HepG2 (cell line): Measurements from ENCODE around the gene KIF25. TPM values are rescaled to one million over a fixed set of nuclear protein-coding genes. Genes with fewer than 3 reads are reported as not detected.

Source experiments
- ATAC-seq: fragments of 200-7000 bp; cut with Tn5 transposase; 3 replicates; pipeline ENCODE4 v1.9.1; 2020; ENCODE audit warnings: mild to moderate bottlenecking, moderate library complexity
- BruUV-seq: library from RNA; stranded (reverse); fragments of 400-500 nt; replicated peaks from 2 replicates; lab custom pipeline; 2021; lab: Mats Ljungman, UMichigan
- CTCF ChIA-PET: fragments of 300-600 bp; formaldehyde crosslinking; extraction: SDS; loops from one replicate; lab custom pipeline; 2021; ENCODE audit warnings: low total read pairs, inconsistent platforms, low intra/inter-chr PET ratio; lab: Yijun Ruan, JAX
- POLR2A ChIA-PET: fragments of 350-600 bp; sonication (Branson Sonifier 250); formaldehyde crosslinking; loops from one replicate; lab custom pipeline; 2020; ENCODE audit warnings: antibody characterized with exemption, inconsistent platforms; lab: Yijun Ruan, JAX
- DNase-seq: peaks from one replicate; pipeline ENCODE4 v3.0.0-alpha.2; 2015; ENCODE audit warnings: low spot score
- FAIRE-seq: peaks from 3 replicates; lab custom pipeline; 2011; peaks lifted over from hg19 to GRCh38; lab: Jason Lieb, UNC
- H2AFZ ChIP-seq: one replicate; pipeline ENCODE4 v1.6.1; 2011; ENCODE audit warnings: low read length, inconsistent platforms
- H3K27ac ChIP-seq: fragments of 300-600 bp; 3 replicates; pipeline ENCODE4 v1.8.0; 2011; ENCODE audit warnings: mixed run types, mild to moderate bottlenecking, mixed read lengths, low read length, inconsistent platforms; ENCODE audit not compliant: insufficient read depth; ENCODE audit errors: extremely low read length
- H3K27me3 ChIP-seq, 2 experiments: fragments of 200-600 bp in 1 of 2; 2 replicates in 1 of 2; 3 replicates in 1 of 2; pipeline versions ENCODE4 v1.6.0 to v1.8.0; 2011; ENCODE audit warnings: low read length in 2 of 2, mild to moderate bottlenecking in 2 of 2, moderate library complexity in 2 of 2, inconsistent platforms in 1 of 2; ENCODE audit not compliant: insufficient read depth in 2 of 2, control insufficient read depth in 1 of 2
- H3K36me3 ChIP-seq, 2 experiments: fragments of 200-600 bp in 1 of 2; replicated peaks in 1 of 2; 2 replicates in 1 of 2; 3 replicates in 1 of 2; pipeline versions ENCODE4 v1.5.1 to v1.8.0; 2011; ENCODE audit warnings: low read length in 2 of 2, inconsistent platforms in 1 of 2; ENCODE audit not compliant: insufficient read depth in 2 of 2, control insufficient read depth in 1 of 2
- H3K4me1 ChIP-seq: 2 replicates; pipeline ENCODE4 v1.5.1; 2012; ENCODE audit warnings: low read length, inconsistent platforms; ENCODE audit not compliant: insufficient read depth
- H3K4me2 ChIP-seq: 2 replicates; pipeline ENCODE4 v1.6.0; 2011; ENCODE audit warnings: low read depth, low read length, inconsistent platforms
- H3K4me3 ChIP-seq, 3 experiments: fragments of 200-600 bp in 1 of 3; sonication (generic), shearing (Covaris generic) in 1 of 3; replicated peaks in 1 of 3; 2 replicates each; pipeline ENCODE4 v1.5.1; 2011 to 2016; ENCODE audit warnings: low read length in 3 of 3, inconsistent platforms in 2 of 3, low read depth in 2 of 3, mild to moderate bottlenecking in 2 of 3, control low read depth in 1 of 3, mixed read lengths in 1 of 3; ENCODE audit not compliant: insufficient read depth in 1 of 3
- H3K79me2 ChIP-seq: one replicate; pipeline ENCODE4 v1.6.1; 2011; ENCODE audit warnings: low read length, inconsistent platforms; ENCODE audit not compliant: insufficient read depth
- H3K9ac ChIP-seq: 2 replicates; pipeline ENCODE4 v1.6.0; 2011; ENCODE audit warnings: mild to moderate bottlenecking, low read depth, low read length, inconsistent platforms; ENCODE audit not compliant: insufficient read depth
- H3K9me3 ChIP-seq: 2 replicates; pipeline ENCODE4 v1.5.1; 2012; ENCODE audit warnings: mild to moderate bottlenecking, low read length
- H4K20me1 ChIP-seq: 2 replicates; pipeline ENCODE4 v1.6.0; 2011; ENCODE audit warnings: inconsistent platforms, mild to moderate bottlenecking, low read length, moderate library complexity; ENCODE audit not compliant: insufficient read depth
- ATM ChIP-seq: fragments of 450-650 bp; IDR thresholded peaks from 2 replicates; pipeline ENCODE4 v1.7.1; 2017; ENCODE audit warnings: mild to moderate bottlenecking, borderline replicate concordance
- CEBPB ChIP-seq: IDR thresholded peaks from 2 replicates; pipeline ENCODE4 v1.6.1; 2011; ENCODE audit warnings: low read depth, low read length, improper control_type of control experiment, borderline replicate concordance
- GATA4 ChIP-seq: sonication (generic); IDR thresholded peaks from 2 replicates; pipeline ENCODE4 v1.6.1; 2016; ENCODE audit warnings: antibody characterized with exemption, low read depth, borderline replicate concordance
- HHEX ChIP-seq: IDR thresholded peaks from 2 replicates; pipeline ENCODE4 v1.6.1; 2016; ENCODE audit warnings: control low read depth
- IRF2 ChIP-seq: IDR thresholded peaks from 2 replicates; pipeline ENCODE4 v1.6.1; 2018; ENCODE audit warnings: missing genetic modification reagents, missing compliant biosample characterization
- MAFG ChIP-seq: sonication (generic); formaldehyde crosslinking; IDR thresholded peaks from 2 replicates; pipeline ENCODE4 v1.5.1; 2020; ENCODE audit warnings: mild to moderate bottlenecking, missing genetic modification reagents
- MIER3 ChIP-seq: IDR thresholded peaks from 2 replicates; pipeline ENCODE4 v1.6.1; 2016; ENCODE audit warnings: missing compliant biosample characterization, borderline replicate concordance
- NFE2 ChIP-seq: sonication (generic); formaldehyde crosslinking; IDR thresholded peaks from 2 replicates; pipeline ENCODE4 v1.4.0; 2020; ENCODE audit warnings: missing genetic modification reagents
- U2AF1 ChIP-seq: fragments of 200-400 bp; formaldehyde crosslinking; optimal IDR thresholded peaks from 2 replicates; pipeline ENCODE3; 2017; ENCODE audit warnings: mild to moderate bottlenecking, low read depth, low read length
- ZFYVE20 ChIP-seq: sonication (generic); formaldehyde crosslinking; IDR thresholded peaks from 2 replicates; pipeline ENCODE4 v1.8.0; 2023; ENCODE audit warnings: low read depth, mild to moderate bottlenecking, moderate library complexity, missing genetic modification reagents, borderline replicate concordance
- ZKSCAN8 ChIP-seq: IDR thresholded peaks from 2 replicates; pipeline ENCODE4 v1.6.1; 2016; ENCODE audit warnings: borderline replicate concordance, missing genetic modification reagents, missing compliant biosample characterization
- ZNF180 ChIP-seq: sonication (generic); formaldehyde crosslinking; IDR thresholded peaks from 2 replicates; pipeline ENCODE4 v1.4.0; 2020; ENCODE audit warnings: low read depth, missing genetic modification reagents, borderline replicate concordance
- ZNF274 ChIP-seq: sonication (generic); formaldehyde crosslinking; IDR thresholded peaks from 2 replicates; pipeline ENCODE4 v1.5.1; 2020; ENCODE audit warnings: mild to moderate bottlenecking, missing genetic modification reagents
- ZNF547 ChIP-seq: sonication (generic); formaldehyde crosslinking; IDR thresholded peaks from 2 replicates; pipeline ENCODE4 v1.5.1; 2020; ENCODE audit warnings: mild to moderate bottlenecking, missing genetic modification reagents
- ZNF703 ChIP-seq: sonication (generic); formaldehyde crosslinking; IDR thresholded peaks from 2 replicates; pipeline ENCODE4 v1.5.1; 2020; ENCODE audit warnings: missing genetic modification reagents, mild to moderate bottlenecking, moderate library complexity, borderline replicate concordance
- ZNF772 ChIP-seq: sonication (generic); formaldehyde crosslinking; IDR thresholded peaks from 2 replicates; pipeline ENCODE4 v1.5.0; 2020; ENCODE audit warnings: mild to moderate bottlenecking, missing genetic modification reagents
- WGBS: methylation state at CpG from one replicate; pipeline ENCODE4 v1.1.6; 2017; ENCODE audit warnings: low lambda C conversion rate; 5-methylcytosine and 5-hydroxymethylcytosine counted together
- in situ Hi-C: cut with HindIII; loops from 2 replicates; pipeline ENCODE4 v1.10.0; 2017; ENCODE audit warnings: low pct_unique_long_range_greater_than_20kb; ENCODE audit not compliant: extremely low pct_ligation_motif_present
- intact Hi-C: fragments of 100-400 bp; cut with micrococcal nuclease; formaldehyde crosslinking; loops from one replicate; pipeline ENCODE4 v1.10.0; 2022; ENCODE audit not compliant: unreplicated experiment
- polyA plus RNA-seq, 8 experiments: library from polyadenylated mRNA; depleted of rRNA in 3 of 8; stranded (reverse) in 7 of 8; unstranded in 1 of 8; fragments of >200 nt; fragmentation: Illumina TruSeq in 4 of 8; extraction: Trizol in 4 of 8; gene quantifications; 2 replicates each; pipeline versions ENCODE4 v1.2.1 to v1.2.3, GENCODE V29; 2011 to 2016; ENCODE audit warnings: low read depth in 4 of 8, missing spikeins in 1 of 8, mixed read lengths in 1 of 8; ENCODE audit not compliant: insufficient read depth in 1 of 8
- total RNA-seq, 5 experiments: library from RNA; depleted of rRNA; stranded (reverse); fragments of >200 nt; fragmentation: Illumina TruSeq; extraction: Trizol; gene quantifications; 2 replicates each; pipeline ENCODE4 v1.2.3, GENCODE V29; 2016; ENCODE audit warnings: low read depth in 1 of 5
- TF ChIP-seq, protein P1 (sequence below): sonication (generic); formaldehyde crosslinking; IDR thresholded peaks from 2 replicates; pipeline ENCODE4 v1.4.0; 2020; ENCODE audit warnings: missing genetic modification reagents
- TF ChIP-seq, protein P2 (sequence below): sonication (generic); formaldehyde crosslinking; IDR thresholded peaks from 2 replicates; pipeline ENCODE4 v1.8.1; 2023; ENCODE audit warnings: mild to moderate bottlenecking, missing genetic modification reagents
- TF ChIP-seq, protein P3 (sequence below): sonication (generic); formaldehyde crosslinking; IDR thresholded peaks from 2 replicates; pipeline ENCODE4 v1.8.0; 2022; ENCODE audit warnings: missing genetic modification reagents, mild to moderate bottlenecking, borderline replicate concordance

KIF25 gene
- total and polyA plus RNA-seq, 2 of the 13 experiments (the other 11 are each of a cell fraction or from before 2014, with no cell fraction given): not detected

DNA sequence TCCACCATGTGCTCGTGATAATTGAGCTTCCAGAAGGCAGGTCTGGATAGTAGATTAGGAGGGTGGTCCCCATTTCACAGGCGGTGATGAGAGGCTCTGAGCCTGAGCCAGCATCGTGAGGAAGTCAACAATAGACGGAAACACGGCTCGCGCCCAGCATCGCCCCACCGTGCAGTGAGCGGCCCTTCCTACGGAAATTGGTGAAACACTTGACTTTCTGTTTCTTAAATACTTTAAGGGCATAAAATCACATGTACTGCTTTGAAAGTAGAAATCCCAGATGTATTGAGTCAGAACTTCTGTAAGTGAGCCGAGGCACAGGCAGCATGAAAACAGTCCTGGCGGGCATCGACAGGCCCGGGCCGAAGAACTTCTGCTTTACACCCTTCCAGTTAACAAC lies 4.3 kb upstream of the KIF25 start:
- DNase-seq: no peak
- no TSS peak for BruUV-seq
- no peak overlapping the region for H2AFZ ChIP-seq
- TF ChIP-seq NFE2 (CRISPR knock-in tag) (no peak), ZNF180 (CRISPR knock-in tag) (no peak), ATM (no peak), ZKSCAN8 (CRISPR knock-in tag) (no peak), ZNF274 (CRISPR knock-in tag) (no peak), ZFYVE20 (CRISPR knock-in tag) (no peak), IRF2 (no peak), MIER3 (CRISPR knock-in tag) (no peak), ZNF772 (CRISPR knock-in tag) (no peak), CEBPB (no peak), HHEX (no peak), U2AF1 (no peak), GATA4 (no peak), ZNF547 (CRISPR knock-in tag) (no peak), MAFG (no peak), ZNF703 (no peak)
- TF ChIP-seq, protein P1, sequence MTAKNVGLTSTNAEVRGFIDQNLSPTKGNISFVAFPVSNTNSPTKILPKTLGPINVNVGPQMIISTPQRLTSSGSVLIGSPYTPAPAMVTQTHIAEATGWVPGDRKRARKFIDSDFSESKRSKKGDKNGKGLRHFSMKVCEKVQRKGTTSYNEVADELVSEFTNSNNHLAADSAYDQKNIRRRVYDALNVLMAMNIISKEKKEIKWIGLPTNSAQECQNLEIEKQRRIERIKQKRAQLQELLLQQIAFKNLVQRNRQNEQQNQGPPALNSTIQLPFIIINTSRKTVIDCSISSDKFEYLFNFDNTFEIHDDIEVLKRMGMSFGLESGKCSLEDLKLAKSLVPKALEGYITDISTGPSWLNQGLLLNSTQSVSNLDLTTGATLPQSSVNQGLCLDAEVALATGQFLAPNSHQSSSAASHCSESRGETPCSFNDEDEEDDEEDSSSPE (CRISPR knock-in tag): no peak
- TF ChIP-seq, protein P2, sequence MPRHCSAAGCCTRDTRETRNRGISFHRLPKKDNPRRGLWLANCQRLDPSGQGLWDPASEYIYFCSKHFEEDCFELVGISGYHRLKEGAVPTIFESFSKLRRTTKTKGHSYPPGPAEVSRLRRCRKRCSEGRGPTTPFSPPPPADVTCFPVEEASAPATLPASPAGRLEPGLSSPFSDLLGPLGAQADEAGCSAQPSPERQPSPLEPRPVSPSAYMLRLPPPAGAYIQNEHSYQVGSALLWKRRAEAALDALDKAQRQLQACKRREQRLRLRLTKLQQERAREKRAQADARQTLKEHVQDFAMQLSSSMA (CRISPR knock-in tag): no peak
- TF ChIP-seq, protein P3, sequence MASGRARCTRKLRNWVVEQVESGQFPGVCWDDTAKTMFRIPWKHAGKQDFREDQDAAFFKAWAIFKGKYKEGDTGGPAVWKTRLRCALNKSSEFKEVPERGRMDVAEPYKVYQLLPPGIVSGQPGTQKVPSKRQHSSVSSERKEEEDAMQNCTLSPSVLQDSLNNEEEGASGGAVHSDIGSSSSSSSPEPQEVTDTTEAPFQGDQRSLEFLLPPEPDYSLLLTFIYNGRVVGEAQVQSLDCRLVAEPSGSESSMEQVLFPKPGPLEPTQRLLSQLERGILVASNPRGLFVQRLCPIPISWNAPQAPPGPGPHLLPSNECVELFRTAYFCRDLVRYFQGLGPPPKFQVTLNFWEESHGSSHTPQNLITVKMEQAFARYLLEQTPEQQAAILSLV (CRISPR knock-in tag): no peak
- TF ChIP-seq, all 625 proteins: peak for 0
- no peak overlapping the region for H3K4me2 ChIP-seq
- no peak overlapping the region for H3K27ac ChIP-seq
- H3K4me1 ChIP-seq: no peaks in the 10 kb centered on the region
- in situ Hi-C loops (no loop called here), intact Hi-C loops (no loop called here)
- no peak overlapping the region for H3K4me3 ChIP-seq
- no peak overlapping the region for H3K9ac ChIP-seq
- H3K79me2 ChIP-seq: no peaks in the 10 kb centered on the region
- WGBS: 75% methylated on average over 16 of the region's 16 CpGs
- H4K20me1 ChIP-seq: no peaks in the 10 kb centered on the region
- ATAC-seq: no peak
- CTCF ChIA-PET: no interaction called here
- no peak for FAIRE-seq
- H3K9me3 ChIP-seq: no peaks in the 10 kb centered on the region
- peaks cover 3 to 38% of the 10 kb centered on the region in 2 experiments; a peak in 3 of 5 replicates for H3K27me3 ChIP-seq
- POLR2A ChIA-PET: no interaction called here
- no peaks in the 10 kb centered on the region for H3K36me3 ChIP-seq
